ENCODE data around the gene FKBP5.
"Not testable (repeated sequence)": the region's sequence is repeated elsewhere in the genome, so short reads cannot be mapped to it uniquely, and the experiment has no call there.

Gene FKBP5

GRCh38 chr6:35609588-35609987 lies 79.1 kb downstream of the FKBP5 start:
- DNase-seq, result peak in 2 of 3 donors; percentile 32 to 51

GRCh38 chr6:35607517-35608233 lies 81.0 kb downstream of the FKBP5 start:
- DNase-seq, result no peak

GRCh38 chr6:35605600-35605999 lies 83.1 kb downstream of the FKBP5 start:
- DNase-seq, result no peak

GRCh38 chr6:35603326-35604202 lies 85.2 kb downstream of the FKBP5 start:
- DNase-seq, result no peak

GRCh38 chr6:35602133-35602946 lies 86.4 kb downstream of the FKBP5 start:
- DNase-seq, result peak; percentile 31 to 54 (median 36)

GRCh38 chr6:35601331-35602132 lies 87.2 kb downstream of the FKBP5 start:
- peak; percentile 61 to 85 (median 77) for DNase-seq

- DNase-seq, result no peak
These were observed 88.0 kb downstream of the FKBP5 start for GRCh38 chr6:35600659-35601125.

GRCh38 chr6:35599761-35600658 lies 88.7 kb downstream of the FKBP5 start:
- DNase-seq, result no peak

- not testable (repeated sequence) for DNase-seq
These were observed 90.1 kb downstream of the FKBP5 start for GRCh38 chr6:35598621-35599020.

GRCh38 chr6:35596448-35597442 lies 92.0 kb downstream of the FKBP5 start:
- DNase-seq, result no peak

GRCh38 chr6:35594503-35595186 lies 94.1 kb downstream of the FKBP5 start:
- no peak for DNase-seq

GRCh38 chr6:35592178-35592577 lies 96.5 kb downstream of the FKBP5 start:
- peak in 1 of 3 donors; percentile 30 for DNase-seq

GRCh38 chr6:35590622-35591066 lies 98.1 kb downstream of the FKBP5 start:
- no peak for DNase-seq

- DNase-seq, result no peak
These were observed 98.8 kb downstream of the FKBP5 start for GRCh38 chr6:35589904-35590303.

- no peak for DNase-seq
These were observed 99.4 kb downstream of the FKBP5 start for GRCh38 chr6:35589201-35589739.

- no peak for DNase-seq
These were observed 101.5 kb downstream of the FKBP5 start for GRCh38 chr6:35587167-35587566.

- DNase-seq, result no peak
These were observed 102.2 kb downstream of the FKBP5 start for GRCh38 chr6:35586542-35586941.

GRCh38 chr6:35585658-35586057 lies 103.1 kb downstream of the FKBP5 start:
- peak in 2 of 3 donors; percentile 35 to 46 for DNase-seq
